ENCODE data around the gene DDI1. TPM values are rescaled to one million over a fixed set of nuclear protein-coding genes. Genes with fewer than 3 reads are reported as not detected.

The DDI1 gene
- polyA plus RNA-seq, 3 donors, result not detected

DNA sequence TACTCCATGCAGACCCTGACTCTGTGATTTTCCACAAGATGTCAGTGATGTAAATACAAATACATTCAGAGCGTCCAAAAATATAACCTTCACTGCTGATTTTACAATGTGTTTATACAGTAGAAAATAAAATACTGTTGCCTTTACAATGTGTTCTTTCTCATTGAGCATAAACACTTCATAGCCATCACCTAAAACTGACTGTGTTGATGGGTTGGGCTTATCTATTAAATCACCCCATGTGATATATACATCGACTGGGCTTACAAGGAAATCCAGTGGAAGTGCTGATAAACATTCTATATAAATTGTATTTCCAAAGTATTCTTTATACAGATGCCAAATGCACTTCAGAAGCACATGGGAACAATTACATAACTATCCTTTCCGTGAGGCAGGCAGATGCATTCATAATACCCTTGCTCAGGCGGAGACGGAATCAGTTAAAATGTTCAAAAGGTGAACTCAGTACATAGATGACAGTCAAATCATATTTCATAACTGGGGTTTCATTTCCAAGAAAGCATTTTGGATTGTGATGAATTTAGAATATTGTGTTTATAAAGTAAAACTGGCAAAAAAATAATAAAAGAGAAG is 27.7 kb downstream of the DDI1 start:
- H3K4me1 ChIP-seq (ENCODE audit: control insufficient read depth in 1 of 2, insufficient read depth in 2 of 2, low read length in 2 of 2), result peaks cover 44 to 48% of the 10 kb centered on the region in 2 donors
- Mint-ChIP-seq H3K4me3 (peak overlapping the region in 1 of 2 donors; percentile 82), H3K9me3 (peaks cover 0 to 7% (median 5%) of the 10 kb centered on the region in 7 donors), H3K4me1 (peaks cover 52% of the 10 kb centered on the region), H3K36me3 (no peaks in the 10 kb centered on the region), H3K27ac (peak overlapping the region; percentile 66 to 81 (median 76)), H3K27me3 (ENCODE audit: low read depth in 3 of 3) (no peaks in the 10 kb centered on the region)
- intact Hi-C loops (cut with micrococcal nuclease), result no loop called here
- no peaks in the 10 kb centered on the region for H3K79me2 ChIP-seq (ENCODE audit: insufficient read depth, low read length)
- WGBS (ENCODE audit: insufficient coverage), result no CpG with 5 or more reads among the region's 5 CpGs
- no peaks in the 10 kb centered on the region for H3K9me3 ChIP-seq (replicated peaks in 1 of 2; ENCODE audit: control insufficient read depth in 1 of 2, insufficient read depth in 1 of 2, low read length in 2 of 2)
- H3K36me3 ChIP-seq (replicated peaks in 1 of 2; ENCODE audit: control insufficient read depth in 1 of 2, insufficient read depth in 2 of 2, low read length in 2 of 2), result no peaks in the 10 kb centered on the region
- peak overlapping the region in 1 of 3 experiments; percentile 59 for H3K4me3 ChIP-seq (replicated peaks in 1 of 3; ENCODE audit: low read depth in 2 of 3, low read length in 3 of 3)
- TF ChIP-seq, protein P1, sequence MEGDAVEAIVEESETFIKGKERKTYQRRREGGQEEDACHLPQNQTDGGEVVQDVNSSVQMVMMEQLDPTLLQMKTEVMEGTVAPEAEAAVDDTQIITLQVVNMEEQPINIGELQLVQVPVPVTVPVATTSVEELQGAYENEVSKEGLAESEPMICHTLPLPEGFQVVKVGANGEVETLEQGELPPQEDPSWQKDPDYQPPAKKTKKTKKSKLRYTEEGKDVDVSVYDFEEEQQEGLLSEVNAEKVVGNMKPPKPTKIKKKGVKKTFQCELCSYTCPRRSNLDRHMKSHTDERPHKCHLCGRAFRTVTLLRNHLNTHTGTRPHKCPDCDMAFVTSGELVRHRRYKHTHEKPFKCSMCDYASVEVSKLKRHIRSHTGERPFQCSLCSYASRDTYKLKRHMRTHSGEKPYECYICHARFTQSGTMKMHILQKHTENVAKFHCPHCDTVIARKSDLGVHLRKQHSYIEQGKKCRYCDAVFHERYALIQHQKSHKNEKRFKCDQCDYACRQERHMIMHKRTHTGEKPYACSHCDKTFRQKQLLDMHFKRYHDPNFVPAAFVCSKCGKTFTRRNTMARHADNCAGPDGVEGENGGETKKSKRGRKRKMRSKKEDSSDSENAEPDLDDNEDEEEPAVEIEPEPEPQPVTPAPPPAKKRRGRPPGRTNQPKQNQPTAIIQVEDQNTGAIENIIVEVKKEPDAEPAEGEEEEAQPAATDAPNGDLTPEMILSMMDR (IDR thresholded peaks at IDR 0.05), result no peak
- H3K4me2 ChIP-seq (replicated peaks; ENCODE audit: extremely low read depth, low read length, poor library complexity, severe bottlenecking), result peak overlapping the region; percentile 64
- H3K27me3 ChIP-seq (ENCODE audit: control insufficient read depth in 2 of 2, insufficient read depth in 2 of 2, low read length in 2 of 2), result no peaks in the 10 kb centered on the region
- no peak for DNase-seq
- H4K20me1 ChIP-seq (ENCODE audit: insufficient read depth, low read length), result no peaks in the 10 kb centered on the region
- no peak overlapping the region for H3K9ac ChIP-seq (ENCODE audit: insufficient read depth, low read length, poor library complexity, severe bottlenecking)
- no peak overlapping the region for H2AFZ ChIP-seq (ENCODE audit: insufficient read depth, low read depth, low read length, poor library complexity, severe bottlenecking)
- H3K27ac ChIP-seq (ENCODE audit: low read depth in 1 of 2, low read length in 2 of 2), result peak overlapping the region in 1 of 2 donors; percentile 51

DNA sequence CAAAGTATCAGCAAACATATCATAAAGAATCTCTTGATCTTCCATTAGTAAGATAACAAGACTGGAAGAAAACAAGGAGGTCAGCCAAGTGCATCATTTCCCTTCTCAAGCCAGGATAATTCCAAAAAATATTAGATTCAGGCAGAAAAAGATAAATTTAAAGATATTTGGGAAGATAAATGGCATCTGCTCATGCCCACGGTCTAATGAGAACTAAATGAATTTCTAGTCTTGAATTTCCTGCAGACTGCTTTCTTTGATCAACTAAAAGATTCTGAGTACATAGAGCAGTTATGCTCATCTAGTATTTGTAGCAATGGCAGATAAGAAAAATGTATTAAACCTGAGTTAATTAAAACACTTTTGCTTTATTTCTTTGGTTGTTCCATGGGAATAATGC is 31.1 kb downstream of the DDI1 start:
- no peak overlapping the region for H3K4me3 Mint-ChIP-seq
- TF ChIP-seq, protein P1 (IDR thresholded peaks at IDR 0.05), result no peak
- Histone ChIP-seq H3K27me3 (ENCODE audit: control insufficient read depth in 2 of 2, insufficient read depth in 2 of 2, low read length in 2 of 2) (no peaks in the 10 kb centered on the region), H3K79me2 (ENCODE audit: insufficient read depth, low read length) (no peaks in the 10 kb centered on the region), H3K4me1 (ENCODE audit: control insufficient read depth in 1 of 2, insufficient read depth in 2 of 2, low read length in 2 of 2) (peaks cover 20 to 24% of the 10 kb centered on the region in 2 donors), H3K4me3 (replicated peaks in 1 of 3; ENCODE audit: low read depth in 2 of 3, low read length in 3 of 3) (no peak overlapping the region), H4K20me1 (ENCODE audit: insufficient read depth, low read length) (no peaks in the 10 kb centered on the region), H3K9me3 (replicated peaks in 1 of 2; ENCODE audit: control insufficient read depth in 1 of 2, insufficient read depth in 1 of 2, low read length in 2 of 2) (no peaks in the 10 kb centered on the region), H3K27ac (ENCODE audit: low read depth in 1 of 2, low read length in 2 of 2) (no peak overlapping the region), H2AFZ (ENCODE audit: insufficient read depth, low read depth, low read length, poor library complexity, severe bottlenecking) (no peak overlapping the region), H3K9ac (ENCODE audit: insufficient read depth, low read length, poor library complexity, severe bottlenecking) (no peak overlapping the region), H3K4me2 (replicated peaks; ENCODE audit: extremely low read depth, low read length, poor library complexity, severe bottlenecking) (no peak overlapping the region), H3K36me3 (replicated peaks in 1 of 2; ENCODE audit: control insufficient read depth in 1 of 2, insufficient read depth in 2 of 2, low read length in 2 of 2) (no peaks in the 10 kb centered on the region)
- no peak overlapping the region for H3K27ac Mint-ChIP-seq
- WGBS (ENCODE audit: insufficient coverage), result 100% methylated on average over 1 of the region's 1 CpG
- peaks cover 25% of the 10 kb centered on the region for H3K4me1 Mint-ChIP-seq
- no peak for DNase-seq
- peaks cover 0 to 2% (median 0%) of the 10 kb centered on the region in 3 donors for H3K27me3 Mint-ChIP-seq (ENCODE audit: low read depth in 3 of 3)
- H3K36me3 Mint-ChIP-seq, result no peaks in the 10 kb centered on the region
- intact Hi-C loops (cut with micrococcal nuclease), result no loop called here
- H3K9me3 Mint-ChIP-seq, result peaks cover 0 to 7% (median 5%) of the 10 kb centered on the region in 7 donors
